Chondrocyte (in vitro differentiated cells): Measurements from ENCODE around the gene JARID2. TPM values are rescaled to one million over a fixed set of nuclear protein-coding genes. Genes with fewer than 3 reads are reported as not detected.
A peak's percentile ranks its signal among the peaks of the same experiment; 100 is the strongest.

ENCODE experiments used
- DNase-seq: peaks from one replicate; pipeline ENCODE4 v3.0.0; 2021; ENCODE audit warnings: mixed read lengths, low spot score
- H3K27ac Mint-ChIP-seq: one replicate; pipeline ENCODE4 v1.8.0; 2021; ENCODE audit warnings: mild to moderate bottlenecking, moderate library complexity, mixed read lengths; ENCODE audit not compliant: unreplicated experiment
- H3K27me3 Mint-ChIP-seq: 2 replicates; pipeline ENCODE4 v1.8.0; 2021; ENCODE audit warnings: low read depth, mixed read lengths
- H3K36me3 Mint-ChIP-seq: 2 replicates; pipeline ENCODE4 v1.8.0; 2021; ENCODE audit warnings: low read depth, mixed read lengths
- H3K4me1 Mint-ChIP-seq: 2 replicates; pipeline ENCODE4 v1.8.0; 2021; ENCODE audit warnings: low read depth, mild to moderate bottlenecking, mixed read lengths
- H3K4me3 Mint-ChIP-seq: one replicate; pipeline ENCODE4 v1.8.0; 2021; ENCODE audit warnings: mild to moderate bottlenecking, moderate library complexity, mixed read lengths; ENCODE audit not compliant: unreplicated experiment
- H3K9me3 Mint-ChIP-seq: 2 replicates; pipeline ENCODE4 v1.8.0; 2021; ENCODE audit warnings: low read depth, mixed read lengths
- CTCF ChIP-seq: fragments of 200-600 bp; sonication (generic); IDR thresholded peaks from 2 replicates; pipeline ENCODE4 v1.5.0; 2021; ENCODE audit warnings: antibody characterized with exemption, mild to moderate bottlenecking, moderate library complexity
- total RNA-seq: library from RNA; stranded (reverse); gene quantifications from 3 replicates; pipeline ENCODE4 v1.2.1, GENCODE V29; 2021

The JARID2 gene
- total RNA-seq, 1 donor from 2014 or later, result 9.9 TPM

- H3K9me3 Mint-ChIP-seq, result no peaks in the 10 kb centered on the region
- no peaks in the 10 kb centered on the region for H3K36me3 Mint-ChIP-seq
- H3K4me1 Mint-ChIP-seq, result peaks cover 25% of the 10 kb centered on the region
- DNase-seq, result no peak
- H3K27me3 Mint-ChIP-seq, result no peaks in the 10 kb centered on the region
- H3K4me3 Mint-ChIP-seq, result no peak overlapping the region
- no peak for TF ChIP-seq CTCF
- peak overlapping the region; percentile 90 for H3K27ac Mint-ChIP-seq
These were observed 112.9 kb downstream of the JARID2 start for GRCh38 chr6:15358579-15359327.

GRCh38 chr6:15359335-15359862 is 113.5 kb downstream of the JARID2 start:
- H3K9me3 Mint-ChIP-seq, result no peaks in the 10 kb centered on the region
- H3K4me1 Mint-ChIP-seq, result peaks cover 26% of the 10 kb centered on the region
- peak overlapping the region; percentile 90 for H3K27ac Mint-ChIP-seq
- TF ChIP-seq CTCF, result no peak
- no peaks in the 10 kb centered on the region for H3K36me3 Mint-ChIP-seq
- no peak for DNase-seq
- no peak overlapping the region for H3K4me3 Mint-ChIP-seq
- H3K27me3 Mint-ChIP-seq, result no peaks in the 10 kb centered on the region

- H3K36me3 Mint-ChIP-seq, result no peaks in the 10 kb centered on the region
- H3K9me3 Mint-ChIP-seq, result no peaks in the 10 kb centered on the region
- DNase-seq, result no peak
- no peak for TF ChIP-seq CTCF
- H3K4me1 Mint-ChIP-seq, result peaks cover 33% of the 10 kb centered on the region
- H3K27ac Mint-ChIP-seq, result no peak overlapping the region
- H3K27me3 Mint-ChIP-seq, result no peaks in the 10 kb centered on the region
- no peak overlapping the region for H3K4me3 Mint-ChIP-seq
These were observed 114.4 kb downstream of the JARID2 start for GRCh38 chr6:15360300-15360699.

- H3K4me3 Mint-ChIP-seq, result no peak overlapping the region
- DNase-seq, result no peak
- no peak for TF ChIP-seq CTCF
- no peaks in the 10 kb centered on the region for H3K9me3 Mint-ChIP-seq
- H3K27ac Mint-ChIP-seq, result no peak overlapping the region
- no peaks in the 10 kb centered on the region for H3K27me3 Mint-ChIP-seq
- no peaks in the 10 kb centered on the region for H3K36me3 Mint-ChIP-seq
- peaks cover 34% of the 10 kb centered on the region for H3K4me1 Mint-ChIP-seq
These were observed 115.3 kb downstream of the JARID2 start for GRCh38 chr6:15361197-15361596.

- H3K4me3 Mint-ChIP-seq, result no peak overlapping the region
- H3K36me3 Mint-ChIP-seq, result no peaks in the 10 kb centered on the region
- H3K27me3 Mint-ChIP-seq, result no peaks in the 10 kb centered on the region
- no peak for TF ChIP-seq CTCF
- H3K27ac Mint-ChIP-seq, result no peak overlapping the region
- H3K4me1 Mint-ChIP-seq, result peaks cover 37% of the 10 kb centered on the region
- H3K9me3 Mint-ChIP-seq, result no peaks in the 10 kb centered on the region
- no peak for DNase-seq
These were observed 116.6 kb downstream of the JARID2 start for GRCh38 chr6:15362274-15363160.
